ENCODE data around the gene SLC7A6. TPM values are rescaled to one million over a fixed set of nuclear protein-coding genes. Genes with fewer than 3 reads are reported as not detected.

The SLC7A6 gene
- total RNA-seq, 1 experiment from 2014 or later = 27.4 TPM

DNA sequence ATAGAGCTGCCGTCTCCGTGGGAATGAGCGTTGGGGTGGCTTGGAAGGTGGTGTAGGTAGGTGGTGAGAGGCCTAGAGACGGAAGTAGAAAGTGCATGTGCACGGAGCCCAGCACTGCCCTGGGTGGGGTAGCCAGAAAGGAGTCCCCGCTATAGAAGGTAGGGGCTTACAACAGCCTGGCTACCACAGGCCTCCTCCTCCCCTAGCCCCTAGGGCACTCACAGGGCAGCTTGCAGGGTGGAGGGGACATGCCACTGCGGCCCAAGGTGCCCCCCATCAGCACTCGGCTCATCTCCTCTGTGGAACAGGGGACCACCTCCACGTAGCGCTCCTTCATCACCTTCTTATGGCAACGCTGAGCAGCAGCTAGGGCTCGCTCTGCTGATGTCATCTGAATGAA lies 33.4 kb upstream of the SLC7A6 start:
- Histone ChIP-seq H3K4me3 (no peak overlapping the region), H3K27me3 (replicated peaks) (no peaks in the 10 kb centered on the region), H3K36me3 (peaks cover 17% of the 10 kb centered on the region), H3K9me3 (replicated peaks) (no peaks in the 10 kb centered on the region), H3K4me1 (replicated peaks) (no peaks in the 10 kb centered on the region), H3K27ac (no peak overlapping the region)
- DNase-seq (ENCODE audit: low read depth in 1 of 2, low spot score in 2 of 2) = no peak

DNA sequence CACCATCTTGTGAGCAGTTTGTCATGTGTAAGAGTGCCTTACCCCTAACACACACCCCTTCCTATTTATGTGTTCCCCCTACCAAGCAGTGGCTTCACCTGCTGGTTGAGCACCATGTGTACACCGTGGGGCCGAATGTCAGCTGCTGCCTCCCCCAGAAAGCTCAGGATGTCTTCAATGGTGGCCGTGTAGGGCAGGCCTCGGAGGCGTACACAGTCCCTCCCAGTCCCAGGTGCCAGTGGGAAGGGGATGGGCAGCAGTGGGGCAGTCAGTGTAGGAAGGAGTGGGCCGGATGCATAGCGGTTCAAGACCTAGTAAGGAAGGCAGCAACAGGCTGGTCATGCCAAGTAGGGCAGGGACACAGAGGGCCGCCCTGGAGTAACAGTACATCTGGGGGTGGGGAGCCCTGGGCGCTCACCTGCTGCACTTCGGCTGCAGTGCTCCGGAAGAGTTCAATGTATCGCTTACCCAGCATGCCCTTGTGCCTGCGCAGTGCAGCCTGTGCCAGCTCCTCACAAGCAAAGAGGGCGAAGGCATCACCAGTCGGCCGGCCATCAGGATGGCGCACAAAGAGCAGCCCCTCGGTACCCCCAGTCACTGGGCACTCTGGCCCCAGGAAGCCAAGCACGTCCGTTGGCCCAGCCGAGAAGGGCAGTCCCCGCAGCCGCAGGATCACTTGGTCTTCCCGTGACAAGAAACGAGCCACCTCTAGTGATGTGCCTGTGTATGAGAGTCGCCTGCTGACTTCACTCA lies 32.8 kb upstream of the SLC7A6 start:
- no peak for DNase-seq (ENCODE audit: low read depth in 1 of 2, low spot score in 2 of 2)
- no peak overlapping the region for H3K4me3 ChIP-seq
- H3K27me3 ChIP-seq (replicated peaks) = no peaks in the 10 kb centered on the region
- no peaks in the 10 kb centered on the region for H3K9me3 ChIP-seq (replicated peaks)
- peaks cover 15% of the 10 kb centered on the region for H3K36me3 ChIP-seq
- no peak overlapping the region for H3K27ac ChIP-seq
- peaks cover 4% of the 10 kb centered on the region for H3K4me1 ChIP-seq (replicated peaks)

DNA sequence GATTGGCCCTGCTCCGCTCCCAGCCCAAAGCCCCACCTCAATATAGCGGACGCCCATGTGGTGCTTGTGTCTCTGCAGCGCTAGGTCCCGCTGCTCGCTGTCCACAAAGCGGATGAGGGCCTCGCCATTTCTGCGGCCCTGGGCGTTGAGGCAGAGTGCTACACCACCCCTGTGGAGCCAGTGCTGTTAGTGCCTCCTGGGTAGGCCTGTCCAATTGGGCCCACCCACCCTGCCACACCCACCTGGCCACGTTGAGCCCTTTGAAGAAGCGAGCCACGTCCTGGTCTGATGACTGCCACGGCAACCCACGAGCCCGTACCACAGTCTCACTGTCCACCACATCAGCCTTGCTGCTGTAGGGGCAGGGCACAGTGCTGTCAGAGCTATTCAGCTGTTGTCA lies 32.0 kb upstream of the SLC7A6 start:
- no peak for DNase-seq (ENCODE audit: low read depth in 1 of 2, low spot score in 2 of 2)
- Histone ChIP-seq H3K9me3 (replicated peaks) (no peaks in the 10 kb centered on the region), H3K36me3 (peaks cover 10% of the 10 kb centered on the region), H3K27ac (no peak overlapping the region), H3K27me3 (replicated peaks) (no peaks in the 10 kb centered on the region), H3K4me3 (no peak overlapping the region), H3K4me1 (replicated peaks) (peaks cover 11% of the 10 kb centered on the region)

DNA sequence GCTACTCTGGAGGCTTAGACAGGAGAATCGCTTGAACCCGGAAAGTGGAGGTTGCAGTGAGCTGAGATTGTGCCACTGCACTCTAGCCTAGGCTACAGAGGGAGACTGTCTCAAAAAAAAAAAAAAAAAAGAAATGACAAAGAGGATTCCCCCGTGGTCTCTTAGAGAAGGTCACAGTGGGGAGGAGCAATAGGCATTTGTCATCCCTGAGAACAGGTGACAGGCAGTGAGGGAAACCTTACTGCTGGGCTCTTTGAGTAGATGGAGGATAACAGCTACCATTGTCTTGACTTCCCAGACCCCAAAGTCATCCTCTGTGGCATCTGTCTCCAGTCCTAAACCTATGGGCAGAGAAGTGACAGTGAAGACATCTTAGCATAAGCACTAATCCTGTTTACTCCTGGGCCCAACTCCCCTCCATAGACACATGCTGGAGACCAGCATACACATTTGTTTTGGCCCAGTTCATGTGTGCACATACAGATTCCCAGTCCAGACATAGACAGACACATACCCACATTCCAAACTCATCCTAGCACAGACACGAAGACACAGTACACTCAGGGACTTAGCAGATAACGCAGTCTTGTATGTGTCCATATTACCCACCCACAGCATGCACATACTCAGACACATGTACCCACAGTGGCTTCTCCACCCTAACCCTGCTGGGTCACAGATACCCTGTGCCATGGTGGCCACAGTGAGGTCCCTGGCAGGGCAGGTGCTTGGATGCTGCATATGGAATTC lies 31.1 kb upstream of the SLC7A6 start:
- Histone ChIP-seq H3K4me1 (replicated peaks) (peaks cover 15% of the 10 kb centered on the region), H3K9me3 (replicated peaks) (no peaks in the 10 kb centered on the region), H3K4me3 (no peak overlapping the region), H3K36me3 (peaks cover 9% of the 10 kb centered on the region), H3K27ac (no peak overlapping the region), H3K27me3 (replicated peaks) (no peaks in the 10 kb centered on the region)
- DNase-seq (ENCODE audit: low read depth in 1 of 2, low spot score in 2 of 2) = no peak

DNA sequence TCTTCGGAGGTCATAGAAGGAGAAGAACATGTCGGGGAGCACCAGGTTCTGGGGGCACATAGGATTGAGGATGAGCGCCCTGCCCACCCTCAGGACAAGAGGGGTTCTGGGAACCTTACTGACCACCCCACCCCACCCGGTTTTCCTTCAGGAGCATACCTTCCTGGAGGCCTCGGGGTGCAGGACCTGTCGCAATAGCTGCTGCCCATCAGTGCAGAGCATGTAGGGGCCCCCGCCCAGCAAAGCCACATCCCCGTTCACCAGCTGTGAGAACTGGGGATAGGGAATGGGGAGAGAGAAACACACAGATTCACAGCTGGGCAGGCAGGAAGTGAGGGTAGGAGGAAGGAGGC lies 30.5 kb upstream of the SLC7A6 start:
- Histone ChIP-seq H3K9me3 (replicated peaks) (no peaks in the 10 kb centered on the region), H3K27ac (no peak overlapping the region), H3K4me3 (no peak overlapping the region), H3K4me1 (replicated peaks) (peaks cover 18% of the 10 kb centered on the region), H3K27me3 (replicated peaks) (no peaks in the 10 kb centered on the region), H3K36me3 (peaks cover 9% of the 10 kb centered on the region)
- DNase-seq (ENCODE audit: low read depth in 1 of 2, low spot score in 2 of 2) = no peak

DNA sequence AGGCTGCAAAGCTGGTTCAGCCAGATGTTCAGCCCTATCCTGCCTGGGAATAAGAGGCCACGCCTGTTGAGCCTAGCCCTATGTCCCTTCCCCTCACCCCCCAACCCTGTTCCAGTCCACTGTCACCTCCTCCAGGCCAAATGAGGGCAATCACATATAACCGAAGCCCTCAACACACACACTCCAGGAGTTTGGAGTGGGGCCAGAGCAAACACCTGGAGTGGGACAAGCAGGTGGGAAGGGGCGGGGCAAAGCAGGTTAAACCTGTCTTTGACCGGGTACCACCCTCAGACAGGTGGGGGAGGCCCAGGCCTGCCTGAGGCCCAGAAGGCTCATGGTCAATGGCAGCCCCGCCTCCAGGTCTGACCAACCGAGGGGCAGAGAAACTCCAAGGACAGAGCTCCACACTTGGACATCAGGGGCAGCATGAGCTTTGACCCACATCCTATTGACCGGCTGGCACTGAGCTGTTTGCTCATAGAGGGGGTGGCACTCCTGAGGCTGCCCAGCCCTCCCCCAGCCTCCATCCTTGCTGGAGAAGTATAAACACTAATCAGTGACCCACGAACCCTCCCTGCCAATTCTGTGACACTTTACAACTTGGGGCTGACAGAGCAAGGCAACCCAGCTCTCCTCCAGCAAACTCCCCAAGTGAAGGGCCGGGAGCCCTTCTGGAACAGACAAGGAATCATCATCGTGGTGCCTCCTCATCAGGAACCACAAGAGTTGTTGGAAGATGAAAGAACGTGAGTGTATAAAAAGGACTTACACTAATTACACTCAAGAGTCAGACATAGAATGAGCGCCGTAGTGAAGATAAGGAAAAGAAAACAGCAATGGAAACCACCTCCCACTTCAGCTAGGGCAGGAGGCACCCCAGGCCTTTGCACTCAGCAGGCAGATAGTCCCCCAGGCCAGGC lies 29.9 kb upstream of the SLC7A6 start:
- H3K4me1 ChIP-seq (replicated peaks) = peaks cover 18% of the 10 kb centered on the region
- no peak for DNase-seq (ENCODE audit: low read depth in 1 of 2, low spot score in 2 of 2)
- peaks cover 9% of the 10 kb centered on the region for H3K36me3 ChIP-seq
- no peak overlapping the region for H3K4me3 ChIP-seq
- H3K27me3 ChIP-seq (replicated peaks) = no peaks in the 10 kb centered on the region
- H3K9me3 ChIP-seq (replicated peaks) = no peaks in the 10 kb centered on the region
- H3K27ac ChIP-seq = no peak overlapping the region

DNA sequence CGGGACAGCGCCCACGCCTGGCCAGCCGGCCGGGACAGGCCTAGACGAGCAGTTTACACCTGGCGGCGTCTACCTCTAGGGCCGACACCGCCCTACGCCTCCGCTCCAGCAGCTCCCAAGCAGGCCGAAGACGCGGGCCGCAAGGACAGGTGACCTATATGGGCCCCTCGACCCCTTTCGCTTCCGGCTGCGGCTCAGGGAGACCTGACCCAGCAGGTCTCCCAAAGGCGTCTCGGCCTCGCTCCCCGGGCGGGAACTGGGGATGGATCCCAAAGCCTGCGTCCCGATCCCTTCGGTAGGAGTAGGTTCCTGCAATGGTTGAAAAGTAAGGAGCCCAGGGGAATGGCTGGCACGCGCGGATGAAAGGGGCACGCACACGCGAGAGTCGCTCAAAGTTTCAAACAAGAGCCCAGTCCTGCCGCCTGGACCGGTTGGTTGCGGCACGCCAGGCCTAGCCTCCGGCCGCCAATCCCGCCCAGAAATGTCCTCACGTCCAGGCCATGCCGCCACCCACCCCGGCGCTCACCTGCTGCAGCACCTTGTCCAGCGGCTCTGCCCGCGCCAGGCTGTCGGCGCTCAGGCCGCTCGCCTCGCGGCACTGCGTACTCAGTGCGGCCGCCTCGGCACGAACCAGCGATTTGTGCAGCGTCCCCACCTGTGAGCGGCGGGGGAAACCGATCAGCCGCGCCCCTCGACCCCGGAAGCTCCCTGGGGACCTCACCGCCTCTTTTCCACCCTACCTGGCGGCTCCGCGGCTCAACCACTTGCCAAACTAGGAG lies 29.0 kb upstream of the SLC7A6 start:
- no peak overlapping the region for H3K27ac ChIP-seq
- no peaks in the 10 kb centered on the region for H3K9me3 ChIP-seq (replicated peaks)
- peaks cover under 1% of the 10 kb centered on the region for H3K36me3 ChIP-seq
- peaks cover 18% of the 10 kb centered on the region for H3K4me1 ChIP-seq (replicated peaks)
- no peaks in the 10 kb centered on the region for H3K27me3 ChIP-seq (replicated peaks)
- no peak overlapping the region for H3K4me3 ChIP-seq
- DNase-seq (ENCODE audit: low read depth in 1 of 2, low spot score in 2 of 2) = no peak

DNA sequence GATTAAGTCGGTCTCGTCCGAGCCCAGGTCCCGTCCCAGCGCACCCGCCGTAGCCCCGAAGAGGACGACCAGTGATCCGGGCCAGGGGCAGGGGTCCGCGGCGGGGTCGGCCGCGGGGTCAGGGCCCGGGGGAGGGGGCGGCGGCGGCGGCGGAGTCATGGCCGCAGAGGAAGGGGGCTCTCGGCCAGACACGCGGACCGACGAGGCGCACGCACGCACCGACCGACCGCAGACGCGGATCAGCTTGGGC lies 28.5 kb upstream of the SLC7A6 start, which contains the start of gene ESRP2:
ESRP2 (minus strand) TSS at position 241 of the 250 bp plus-strand sequence; CDS start at position 159, 82 bp downstream.
- no peak for DNase-seq (ENCODE audit: low read depth in 1 of 2, low spot score in 2 of 2)
- Histone ChIP-seq H3K27me3 (replicated peaks) (no peaks in the 10 kb centered on the region), H3K27ac (peak within 1 kb of the TSS; percentile 78)

DNA sequence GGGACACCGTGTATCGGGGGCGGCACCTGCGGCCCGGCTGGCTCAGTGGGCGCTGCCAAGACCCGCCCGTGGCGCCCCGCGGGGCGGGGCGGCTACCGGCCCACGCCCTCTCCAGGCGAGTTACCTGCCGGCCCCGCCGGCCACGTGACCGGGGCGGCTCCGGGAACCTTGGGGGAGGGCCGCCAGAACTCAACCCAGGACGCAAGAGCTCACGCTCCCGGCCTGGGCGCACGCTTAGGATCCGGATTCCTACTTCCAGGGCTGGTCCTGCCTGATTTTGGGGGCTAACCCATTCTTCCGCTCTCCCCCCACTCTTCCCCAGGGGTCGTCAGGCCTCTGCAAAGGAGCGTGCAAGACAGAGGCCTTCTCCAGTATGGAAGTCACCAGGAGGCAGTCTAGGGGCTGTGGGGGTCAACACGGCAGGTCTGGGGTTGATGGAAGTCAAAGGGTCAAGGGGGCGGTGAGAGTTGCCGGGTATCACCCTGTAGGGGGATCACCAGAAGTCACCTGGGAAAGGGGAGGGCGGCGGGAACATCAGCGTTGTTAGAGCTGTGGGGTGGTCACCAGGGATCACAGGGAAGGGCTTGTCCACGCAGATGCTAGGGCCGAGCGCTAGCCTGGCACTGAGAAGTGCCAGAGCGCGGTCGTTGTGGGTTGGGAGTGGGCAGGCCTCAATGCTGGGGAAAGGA lies 28.0 kb upstream of the SLC7A6 start:
- Histone ChIP-seq H3K4me3 (no peak overlapping the region), H3K4me1 (replicated peaks) (peaks cover 18% of the 10 kb centered on the region), H3K9me3 (replicated peaks) (no peaks in the 10 kb centered on the region), H3K36me3 (no peaks in the 10 kb centered on the region), H3K27ac (peak overlapping the region; percentile 78), H3K27me3 (replicated peaks) (no peaks in the 10 kb centered on the region)
- no peak for DNase-seq (ENCODE audit: low read depth in 1 of 2, low spot score in 2 of 2)

More for the DNA sequence above, 28.5 kb upstream of the SLC7A6 start, which contains the start of gene ESRP2:
- no peaks in the 10 kb centered on the region for H3K9me3 ChIP-seq (replicated peaks)
- no peaks in the 10 kb centered on the region for H3K36me3 ChIP-seq
- peaks cover 18% of the 10 kb centered on the region for H3K4me1 ChIP-seq (replicated peaks)
- H3K4me3 ChIP-seq = peak within 1 kb of the TSS; percentile 37

DNA sequence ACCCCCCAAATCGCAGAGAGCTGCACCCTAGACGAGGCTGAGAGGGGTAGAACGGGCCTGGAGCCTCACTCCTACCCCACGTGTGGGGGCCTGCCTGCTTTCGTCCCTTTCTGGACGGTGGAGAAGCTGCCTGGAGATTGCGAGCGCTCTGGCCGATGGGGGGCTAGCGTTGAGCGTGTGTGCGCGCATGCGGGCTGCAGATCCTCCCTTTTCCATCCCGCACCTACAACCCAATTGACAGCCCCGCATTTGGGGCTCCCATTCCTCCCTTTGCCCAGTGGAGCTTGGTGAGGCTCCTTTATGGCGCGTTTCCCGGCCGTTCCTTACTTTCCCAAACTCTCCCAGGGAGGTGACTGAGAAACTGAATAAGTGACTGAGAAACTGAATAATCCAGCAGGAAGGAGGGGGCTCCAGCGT lies 27.5 kb upstream of the SLC7A6 start:
- Histone ChIP-seq H3K27ac (peak overlapping the region; percentile 78), H3K9me3 (replicated peaks) (no peaks in the 10 kb centered on the region), H3K4me1 (replicated peaks) (peaks cover 18% of the 10 kb centered on the region), H3K4me3 (peak overlapping the region; percentile 37), H3K27me3 (replicated peaks) (no peaks in the 10 kb centered on the region), H3K36me3 (no peaks in the 10 kb centered on the region)
- no peak for DNase-seq (ENCODE audit: low read depth in 1 of 2, low spot score in 2 of 2)

DNA sequence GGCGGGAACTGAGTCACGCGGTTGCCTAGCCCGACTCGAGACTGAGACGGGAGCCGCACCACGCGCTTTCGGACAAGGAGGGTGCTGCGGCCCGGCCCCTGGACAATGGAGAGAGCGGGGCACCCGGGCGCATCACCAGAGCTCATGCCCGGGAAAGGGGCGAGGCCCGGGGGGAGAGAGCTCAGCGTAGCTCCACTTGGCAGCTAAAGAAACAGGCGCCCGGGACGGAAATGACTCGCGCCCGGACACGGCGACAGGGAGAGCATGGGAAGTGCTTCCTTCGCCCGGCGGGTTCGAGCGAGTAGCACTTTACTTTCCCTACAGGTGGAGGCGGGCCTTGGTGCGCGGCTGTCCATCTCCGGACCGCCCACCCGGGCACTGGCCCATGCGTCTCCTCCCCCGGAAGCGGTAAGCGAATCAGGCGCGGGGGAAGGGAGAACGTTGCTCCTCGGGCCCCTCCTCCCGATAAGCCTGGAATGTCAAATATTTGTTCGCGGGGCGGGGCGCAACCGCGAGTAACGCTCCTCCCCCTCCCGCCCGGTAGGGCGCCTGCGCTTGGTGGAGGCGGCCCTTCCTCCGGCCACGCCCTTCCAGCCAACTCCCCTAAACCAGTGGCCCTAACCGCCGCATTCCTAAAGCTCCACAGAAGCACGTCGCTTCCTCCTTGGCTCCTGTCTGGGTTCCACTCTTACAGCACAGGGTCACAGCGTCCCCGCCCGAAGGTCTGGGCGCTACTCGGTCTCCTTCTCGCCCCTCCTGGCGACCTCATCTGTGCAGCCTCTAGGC lies 26.9 kb upstream of the SLC7A6 start:
- Histone ChIP-seq H3K27me3 (replicated peaks) (no peaks in the 10 kb centered on the region), H3K36me3 (no peaks in the 10 kb centered on the region), H3K4me3 (peak overlapping the region; percentile 37), H3K9me3 (replicated peaks) (no peaks in the 10 kb centered on the region), H3K4me1 (replicated peaks) (peaks cover 18% of the 10 kb centered on the region), H3K27ac (peak overlapping the region; percentile 96)
- DNase-seq (ENCODE audit: low read depth in 1 of 2, low spot score in 2 of 2) = peak; percentile 99 to 100

DNA sequence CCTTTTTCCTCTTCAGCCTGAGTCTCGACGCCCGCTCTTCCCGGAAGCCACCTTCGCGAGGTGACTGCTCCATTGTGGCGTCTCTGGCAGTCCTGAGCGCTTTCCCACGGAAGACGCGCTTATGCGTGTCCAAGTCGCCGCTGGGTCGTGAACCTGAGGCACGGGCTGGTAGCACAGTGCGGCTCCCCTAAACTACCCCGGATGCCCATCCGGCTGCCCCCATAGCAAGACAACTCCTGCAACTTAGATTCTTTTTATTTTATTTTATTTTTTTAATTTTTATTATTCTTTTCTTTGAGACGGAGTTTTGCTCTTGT lies 26.3 kb upstream of the SLC7A6 start:
- H3K36me3 ChIP-seq = no peaks in the 10 kb centered on the region
- no peaks in the 10 kb centered on the region for H3K9me3 ChIP-seq (replicated peaks)
- H3K4me3 ChIP-seq = peak overlapping the region; percentile 37
- no peaks in the 10 kb centered on the region for H3K27me3 ChIP-seq (replicated peaks)
- DNase-seq (ENCODE audit: low read depth in 1 of 2, low spot score in 2 of 2) = no peak
- peak overlapping the region; percentile 96 for H3K27ac ChIP-seq
- H3K4me1 ChIP-seq (replicated peaks) = peaks cover 18% of the 10 kb centered on the region
